Measurements from ENCODE around the gene KIF16B.

DNA sequence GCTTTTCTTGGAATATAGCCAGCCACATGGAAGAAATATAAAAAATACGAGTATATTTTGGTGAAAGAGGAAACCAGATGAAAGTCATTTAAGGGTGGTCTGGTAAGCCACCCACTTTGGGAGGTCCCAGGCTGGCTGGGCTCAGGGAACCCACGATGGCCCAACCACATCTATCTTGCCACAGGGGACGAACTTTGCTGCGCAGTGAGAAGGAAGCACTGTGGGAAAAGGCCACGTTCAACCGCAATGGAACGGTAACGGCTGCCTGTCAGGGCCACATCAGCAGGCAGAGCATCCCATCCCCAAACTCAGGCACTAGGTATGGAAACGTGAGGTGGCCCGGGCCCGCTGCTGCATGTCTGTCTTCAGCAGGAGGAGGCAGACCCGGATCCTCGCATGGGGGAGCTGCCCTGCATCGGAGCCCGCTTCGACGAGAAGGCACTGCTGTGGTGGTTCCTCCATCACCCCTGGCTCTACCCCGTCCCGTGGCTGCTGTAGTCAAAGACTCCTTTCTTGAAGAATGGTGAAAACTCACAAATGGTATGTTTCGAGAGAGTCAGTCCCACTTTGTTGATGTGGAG, 300.4 kb downstream of the KIF16B start:
- TF ChIP-seq POLR2A (IDR thresholded peaks at IDR 0.05) (no peak), POLR2AphosphoS5 (IDR thresholded peaks at IDR 0.05) (no peak)
- TF ChIP-seq, protein P1, sequence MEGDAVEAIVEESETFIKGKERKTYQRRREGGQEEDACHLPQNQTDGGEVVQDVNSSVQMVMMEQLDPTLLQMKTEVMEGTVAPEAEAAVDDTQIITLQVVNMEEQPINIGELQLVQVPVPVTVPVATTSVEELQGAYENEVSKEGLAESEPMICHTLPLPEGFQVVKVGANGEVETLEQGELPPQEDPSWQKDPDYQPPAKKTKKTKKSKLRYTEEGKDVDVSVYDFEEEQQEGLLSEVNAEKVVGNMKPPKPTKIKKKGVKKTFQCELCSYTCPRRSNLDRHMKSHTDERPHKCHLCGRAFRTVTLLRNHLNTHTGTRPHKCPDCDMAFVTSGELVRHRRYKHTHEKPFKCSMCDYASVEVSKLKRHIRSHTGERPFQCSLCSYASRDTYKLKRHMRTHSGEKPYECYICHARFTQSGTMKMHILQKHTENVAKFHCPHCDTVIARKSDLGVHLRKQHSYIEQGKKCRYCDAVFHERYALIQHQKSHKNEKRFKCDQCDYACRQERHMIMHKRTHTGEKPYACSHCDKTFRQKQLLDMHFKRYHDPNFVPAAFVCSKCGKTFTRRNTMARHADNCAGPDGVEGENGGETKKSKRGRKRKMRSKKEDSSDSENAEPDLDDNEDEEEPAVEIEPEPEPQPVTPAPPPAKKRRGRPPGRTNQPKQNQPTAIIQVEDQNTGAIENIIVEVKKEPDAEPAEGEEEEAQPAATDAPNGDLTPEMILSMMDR (IDR thresholded peaks at IDR 0.05): no peak

Data from breast epithelium (tissue), 3 donors.